GM19324 (cell line): ENCODE data around the gene ADGRB2.

ENCODE experiments used
- ATAC-seq: cut with Tn5 transposase; IDR thresholded peaks from one replicate; pipeline ENCODE4 v1.9.1; 2021; ENCODE audit warnings: mild to moderate bottlenecking, moderate library complexity; ENCODE audit not compliant: unreplicated experiment, low FRiP score

The ADGRB2 gene

DNA sequence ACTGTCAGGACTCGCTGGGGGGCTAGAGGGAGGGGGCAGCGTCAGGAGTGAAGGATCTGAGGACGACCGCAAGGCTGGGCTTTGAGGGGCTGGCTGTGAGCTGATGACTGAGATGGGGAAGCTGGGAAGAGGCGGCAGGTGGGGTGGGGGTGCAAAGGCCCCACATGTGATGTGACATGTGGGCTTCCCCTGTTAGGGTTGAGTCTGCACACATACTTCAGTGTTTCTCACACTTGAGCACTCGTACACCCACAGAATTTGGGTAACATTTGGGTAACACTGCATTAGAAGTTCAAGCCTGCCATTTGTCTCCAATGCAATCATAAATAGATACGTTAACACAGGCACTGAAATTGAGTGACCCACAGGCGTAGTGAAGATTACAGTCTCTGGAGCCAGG lies 76.5 kb downstream of the ADGRB2 start:
- ATAC-seq: no peak

DNA sequence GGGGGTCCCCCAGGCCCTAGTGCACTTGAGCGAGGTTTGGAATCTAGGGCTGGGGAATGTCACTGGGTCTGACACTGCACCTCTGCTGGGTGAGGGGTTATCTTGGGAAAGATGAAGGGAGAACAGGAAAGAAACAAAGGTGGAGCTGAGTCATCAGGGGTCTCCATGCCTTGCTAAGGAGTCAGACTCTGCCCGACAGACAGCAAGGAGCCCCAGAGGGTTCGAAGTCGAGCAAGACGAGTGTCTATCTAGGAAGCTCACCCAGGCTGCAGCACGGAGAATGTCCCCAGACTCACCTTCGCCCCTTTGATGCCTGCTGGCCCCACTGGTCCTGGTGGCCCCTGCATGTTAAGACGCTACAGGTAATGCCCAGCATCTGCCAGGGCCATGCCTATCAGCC lies 78.3 kb downstream of the ADGRB2 start:
- ATAC-seq: no peak

DNA sequence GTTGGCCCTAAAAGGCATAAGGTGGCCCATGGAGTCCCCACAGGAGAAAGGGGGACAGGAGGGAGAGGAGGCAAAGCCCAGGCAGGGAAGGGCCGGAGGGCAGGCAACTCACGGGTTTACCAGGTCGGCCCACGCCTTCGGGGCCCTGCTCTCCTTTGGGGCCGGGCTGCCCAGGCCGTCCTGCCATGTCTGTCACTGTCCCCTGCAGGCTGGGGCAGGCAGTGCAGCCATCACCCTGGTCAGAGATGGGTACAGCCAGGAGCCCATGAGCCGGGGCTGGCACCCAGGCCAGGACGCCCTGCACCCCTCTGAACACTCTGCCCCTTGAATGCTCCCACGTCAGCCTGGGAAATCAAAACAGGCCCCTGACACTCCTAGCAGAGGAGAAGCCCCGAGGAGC lies 80.1 kb downstream of the ADGRB2 start:
- no peak for ATAC-seq

DNA sequence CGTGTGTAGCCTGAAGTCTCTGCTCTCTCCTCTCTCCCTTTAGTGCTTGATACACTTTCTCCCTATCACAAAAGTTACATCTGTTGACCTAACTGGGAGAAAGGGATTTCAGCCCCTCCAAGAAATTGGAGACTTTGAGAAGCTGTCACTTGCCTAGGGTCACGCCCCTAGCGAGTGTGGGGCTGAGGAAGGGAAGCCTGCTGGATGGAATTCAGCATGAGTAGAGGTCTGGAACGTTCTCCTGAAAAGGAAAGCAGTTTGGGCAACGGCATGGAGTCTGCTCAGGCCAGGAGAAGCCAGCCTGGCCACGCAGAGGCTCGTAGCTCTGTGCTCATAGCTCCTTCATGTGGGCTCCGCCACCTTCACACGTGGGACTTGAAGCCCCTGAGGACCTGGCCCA lies 82.7 kb downstream of the ADGRB2 start:
- no peak for ATAC-seq

DNA sequence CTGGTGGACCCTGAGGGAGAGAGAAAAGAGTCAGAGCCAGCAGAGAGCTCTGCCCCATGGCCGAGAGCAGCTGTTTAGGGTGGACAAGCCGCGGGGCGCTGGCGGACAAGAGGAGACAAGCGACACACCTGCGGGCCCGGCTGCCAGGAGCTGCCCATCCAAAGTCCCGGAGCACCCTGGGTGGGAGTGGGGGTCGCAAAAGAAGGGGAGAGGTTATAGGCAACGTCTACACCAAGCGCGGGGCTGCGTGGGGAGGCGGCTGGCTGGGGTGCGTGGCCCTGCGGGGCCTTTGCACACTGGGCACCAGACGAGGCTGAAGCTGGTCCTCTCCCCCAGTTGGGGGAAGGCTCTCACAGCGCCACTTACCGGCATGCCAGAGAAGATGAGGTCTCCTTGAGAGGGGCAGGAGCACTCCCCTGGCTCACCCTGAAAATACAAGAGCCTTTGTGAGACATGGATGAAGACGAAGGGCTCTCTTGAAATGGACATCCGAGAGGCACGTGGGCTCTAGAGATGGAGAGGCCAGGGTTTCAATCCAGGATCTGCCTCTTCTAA lies 84.4 kb downstream of the ADGRB2 start:
- no peak for ATAC-seq

DNA sequence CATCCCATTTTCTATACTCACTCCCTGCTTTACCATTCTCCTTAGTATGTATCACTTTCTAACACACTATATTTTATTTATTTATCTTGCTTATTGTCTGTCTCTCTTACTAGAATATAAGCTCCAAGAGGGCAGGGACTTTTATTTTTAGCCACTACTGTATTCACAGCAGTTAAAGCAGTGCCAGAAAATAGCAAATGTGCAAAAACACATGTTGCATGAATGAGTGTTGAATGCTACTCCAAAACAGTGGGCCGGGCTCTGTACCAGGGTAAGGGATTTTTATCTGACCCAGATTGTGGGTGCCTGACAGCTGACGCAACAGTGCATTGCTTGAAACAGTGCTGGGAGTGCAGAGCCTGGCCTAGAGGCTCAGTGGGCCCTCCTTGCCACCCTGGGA lies 85.0 kb downstream of the ADGRB2 start:
- no peak for ATAC-seq

DNA sequence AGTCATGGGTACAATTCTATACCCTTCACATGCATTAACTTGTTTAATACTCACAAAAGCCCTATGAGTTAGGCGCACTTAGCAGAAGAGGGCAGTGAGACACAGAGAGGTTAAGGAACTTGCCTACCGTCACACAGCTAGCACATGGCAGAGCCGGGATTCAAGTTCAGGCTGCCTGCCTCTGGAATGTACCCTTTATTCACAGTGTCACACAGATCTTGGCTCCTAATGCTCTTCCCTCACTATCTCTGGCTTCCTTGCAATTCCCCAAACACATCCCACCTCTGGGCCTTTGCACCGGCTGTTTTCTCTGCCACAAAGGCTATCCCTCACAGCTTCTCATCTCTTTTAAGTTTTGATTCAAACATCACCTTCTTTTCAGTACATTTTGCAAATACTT lies 85.5 kb downstream of the ADGRB2 start:
- no peak for ATAC-seq

DNA sequence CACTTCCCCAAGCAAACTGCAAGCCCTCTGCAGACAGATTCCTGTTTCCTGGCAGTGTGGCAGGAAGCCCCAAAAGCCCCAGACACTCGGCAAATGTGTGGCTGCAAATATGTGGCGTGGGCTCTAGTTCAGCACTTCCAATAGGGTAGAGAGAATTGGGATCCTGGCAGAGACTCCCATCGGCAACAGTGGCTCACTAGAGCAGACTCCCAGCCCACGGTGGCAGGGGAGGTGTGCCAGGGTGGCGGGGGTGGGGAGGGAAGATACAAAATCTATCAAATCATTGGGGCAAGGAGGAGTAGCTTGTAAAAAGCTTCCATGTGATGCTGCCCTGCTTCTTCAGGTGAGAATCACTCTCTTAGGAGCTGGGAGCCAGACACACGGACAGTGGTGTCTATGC lies 86.2 kb downstream of the ADGRB2 start:
- no peak for ATAC-seq

DNA sequence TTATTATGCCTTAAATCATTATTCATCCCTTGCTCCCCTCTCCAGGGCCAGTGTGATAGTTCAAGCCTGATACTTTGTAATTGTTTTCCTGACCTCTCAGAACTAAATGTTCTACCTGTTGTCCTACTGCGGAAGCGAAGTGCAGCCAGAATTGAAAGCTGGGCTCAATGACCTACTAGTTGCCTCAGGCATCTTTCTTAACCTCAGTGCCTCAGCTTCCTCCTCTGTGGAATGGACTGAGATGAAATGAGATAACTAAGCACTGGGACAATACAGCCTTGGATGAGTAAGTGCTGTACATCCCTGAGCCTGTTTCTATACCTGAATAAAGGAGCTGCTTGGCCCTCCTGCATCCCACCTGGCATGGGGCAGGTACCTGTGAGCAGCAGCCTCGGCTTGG lies 86.7 kb downstream of the ADGRB2 start:
- no peak for ATAC-seq
